Glomerular visceral epithelial cell (primary cell): ENCODE measurements around the gene SLC45A2.
"Not testable (repeated sequence)": the region's sequence is repeated elsewhere in the genome, so short reads cannot be mapped to it uniquely, and the experiment has no call there.

Source experiments
- DNase-seq: peaks from one replicate; pipeline ENCODE4 v3.0.0-alpha.2; 2016; ENCODE audit errors: extremely low spot score

SLC45A2 gene

DNA sequence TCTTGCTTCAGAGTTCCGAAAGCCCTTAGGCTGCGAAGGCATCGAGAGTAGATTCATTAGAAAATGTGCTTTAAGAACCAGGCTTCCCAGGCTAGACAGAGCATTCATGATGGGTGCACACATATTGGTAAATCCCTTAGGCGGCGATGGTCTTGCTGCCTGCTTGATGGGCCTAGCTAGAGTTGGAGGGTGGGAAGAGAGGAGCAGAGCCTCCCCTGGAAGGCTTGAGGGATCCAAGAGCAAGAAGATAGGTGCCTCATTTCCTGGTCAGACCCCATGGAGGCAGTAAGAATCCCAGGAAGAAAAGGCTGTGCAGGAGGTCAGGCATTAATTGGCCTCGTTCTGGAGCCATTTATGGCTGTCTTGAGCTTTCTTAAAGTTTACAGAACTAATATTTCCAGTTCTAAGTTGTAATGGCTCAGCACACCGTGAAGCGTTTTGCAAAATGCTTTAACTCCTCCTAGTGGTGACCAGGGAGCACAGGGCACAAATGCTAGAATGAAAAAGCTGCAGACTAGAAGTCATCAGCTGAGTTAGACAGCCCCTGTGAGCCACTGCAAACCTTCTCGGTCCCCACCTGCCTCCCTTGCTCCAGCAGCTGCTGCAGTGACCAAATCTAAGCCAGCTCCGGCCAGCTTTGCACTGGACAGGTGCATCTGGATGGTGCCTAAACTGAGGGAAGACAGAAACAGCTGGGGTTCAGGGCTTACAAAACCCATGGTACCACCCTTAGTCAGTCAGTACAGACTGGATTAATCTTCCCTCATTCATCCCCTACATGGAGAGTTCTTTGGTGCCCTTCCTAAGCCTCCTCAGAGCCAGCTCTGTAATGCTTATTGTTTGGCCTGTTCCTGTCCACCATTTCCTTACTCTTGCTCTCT is 14.7 kb downstream of the SLC45A2 start:
- DNase-seq: peak; percentile 58

DNA sequence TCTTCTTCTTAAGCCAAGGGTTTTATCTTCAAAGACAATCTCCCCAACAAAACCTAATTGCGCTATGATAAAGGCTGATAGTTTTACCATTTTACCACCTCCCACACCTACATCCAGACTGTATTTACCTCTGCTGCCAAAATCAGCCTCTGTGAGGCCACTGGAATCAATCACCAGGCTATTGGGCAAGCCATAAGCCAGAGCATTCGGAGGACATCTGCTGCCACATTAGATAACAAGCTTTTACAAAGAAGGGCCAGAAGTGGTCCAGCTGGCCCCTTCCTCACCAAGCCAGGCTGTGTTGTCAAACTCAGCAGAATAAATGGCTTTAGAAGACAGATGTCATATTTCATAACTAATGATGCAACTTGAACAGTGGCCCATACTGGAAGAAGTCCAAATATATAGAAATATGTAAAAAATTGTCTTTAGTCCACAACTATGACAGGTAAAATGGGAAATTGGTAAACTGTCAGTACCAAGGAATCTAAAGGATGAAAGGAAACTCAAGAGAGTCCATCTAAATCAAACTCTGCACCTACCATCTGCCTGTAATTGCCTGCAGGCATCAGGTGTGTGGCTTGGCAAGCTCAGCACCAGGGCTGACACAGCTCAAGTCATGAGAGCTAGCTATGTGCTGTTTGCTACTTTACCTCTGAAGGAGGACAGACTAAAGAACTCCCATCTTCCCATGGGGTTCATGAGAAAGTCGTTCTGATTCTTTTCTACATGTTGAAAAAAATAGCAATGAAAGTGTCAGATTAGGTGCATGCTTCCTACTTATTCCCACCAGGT is 16.1 kb downstream of the SLC45A2 start:
- no peak for DNase-seq

DNA sequence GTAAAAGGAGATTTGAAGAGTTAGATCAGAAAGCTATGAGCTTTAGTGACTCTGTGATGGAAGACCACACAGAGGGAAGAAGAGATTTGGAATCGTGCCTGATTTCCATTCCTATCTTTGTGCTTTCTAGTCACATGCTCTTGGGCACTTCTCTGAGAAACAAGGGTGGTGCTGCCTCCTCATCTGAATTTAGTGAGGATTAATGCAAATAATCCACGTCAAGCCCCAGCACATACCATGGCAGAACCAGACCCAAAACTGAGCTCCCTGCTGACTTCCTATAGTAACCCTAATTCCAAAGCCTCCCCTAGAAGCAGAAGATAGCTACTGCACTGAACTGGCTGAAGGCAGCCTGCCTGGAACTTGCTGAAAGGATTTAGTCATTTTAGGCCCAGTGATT is 17.7 kb downstream of the SLC45A2 start:
- DNase-seq: no peak

DNA sequence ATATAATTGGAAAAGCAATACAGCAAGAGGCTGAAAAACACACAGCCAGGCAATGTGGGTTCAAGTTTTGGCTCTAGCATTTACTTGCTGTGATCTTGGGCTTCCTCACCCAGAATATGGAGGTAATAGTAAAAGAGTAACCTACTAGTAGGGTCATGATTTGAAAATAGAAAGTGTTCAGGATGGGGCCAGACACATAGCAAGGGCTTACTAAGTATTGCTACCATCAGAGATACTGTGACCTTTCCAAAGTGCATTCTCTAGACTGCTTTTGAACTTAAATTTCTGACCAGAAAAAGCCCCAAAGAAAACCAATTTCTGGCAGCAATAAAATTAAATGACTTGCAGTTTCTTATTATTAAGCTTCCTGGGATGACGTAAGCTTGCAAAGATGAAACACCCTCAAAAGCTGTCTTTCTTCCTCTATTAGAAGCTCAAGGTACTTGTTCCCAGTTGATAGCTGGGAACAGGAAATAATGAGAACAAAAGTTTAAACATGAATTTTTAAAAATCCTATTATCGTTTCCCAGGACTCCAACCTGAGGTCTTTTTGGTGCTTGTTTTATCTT is 20.3 kb downstream of the SLC45A2 start:
- DNase-seq: no peak

DNA sequence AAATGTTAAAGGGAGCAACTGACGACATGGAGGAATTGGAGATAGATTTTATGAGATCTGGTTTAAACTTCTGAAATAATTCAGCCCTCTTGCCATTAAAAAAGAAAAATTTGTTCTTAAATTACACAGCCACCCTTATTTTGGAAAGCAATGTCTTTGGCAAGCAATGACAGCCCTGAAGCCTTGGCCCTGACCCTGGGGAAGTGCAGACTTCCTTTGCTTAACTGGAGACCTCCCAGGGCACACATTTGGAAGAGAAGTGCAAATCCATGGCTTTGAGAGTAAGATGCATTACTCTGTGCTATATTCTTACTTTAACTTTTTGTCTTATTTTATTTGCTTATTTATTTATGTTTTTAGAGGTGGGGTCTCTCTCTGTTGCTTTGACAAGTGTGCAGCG is 26.3 kb downstream of the SLC45A2 start:
- no peak for DNase-seq

DNA sequence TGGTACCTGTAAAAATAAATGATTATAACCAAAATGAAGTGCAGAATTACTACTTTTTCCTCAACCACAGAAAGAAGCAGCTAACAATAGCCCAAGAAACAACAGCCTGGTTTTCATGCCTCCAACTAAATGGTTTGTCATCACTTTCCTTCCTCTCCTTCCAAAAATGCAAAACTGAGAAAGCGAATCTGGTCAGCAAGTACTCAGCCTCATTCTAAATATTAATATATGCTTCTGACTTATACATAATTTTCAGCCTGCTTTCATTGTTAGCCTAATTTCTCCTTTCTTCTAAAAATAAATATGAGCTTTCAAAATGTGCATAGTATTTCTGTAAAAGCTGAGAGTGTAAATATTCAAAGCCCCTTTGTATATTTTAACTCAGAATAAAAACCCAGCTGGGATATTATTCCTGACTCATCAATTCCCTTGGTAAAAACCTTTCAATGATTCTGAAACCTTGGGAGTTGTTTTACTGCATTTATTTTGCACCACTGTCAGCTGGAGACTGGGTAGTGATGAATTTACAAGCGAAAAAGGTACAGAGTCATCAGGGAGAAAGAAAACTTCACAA is 26.8 kb downstream of the SLC45A2 start:
- no peak for DNase-seq

DNA sequence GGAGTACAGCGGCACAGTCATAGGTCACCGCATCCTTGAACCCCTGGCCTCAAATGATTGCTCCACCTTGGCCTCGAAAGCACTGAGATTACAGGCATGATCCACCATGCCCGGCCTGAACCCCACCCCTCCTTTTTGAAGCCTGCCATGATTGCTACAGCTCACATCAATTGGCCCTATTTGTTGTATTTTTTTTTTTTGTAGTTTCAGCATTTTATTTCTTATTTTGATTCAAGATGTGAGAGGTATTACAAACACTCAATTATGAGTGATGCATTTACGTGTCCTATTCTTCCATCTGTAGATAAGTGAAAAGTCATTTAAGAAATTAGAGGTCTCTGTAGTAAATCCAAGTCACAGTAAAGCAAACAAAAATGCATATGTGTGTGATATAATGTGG is 32.3 kb downstream of the SLC45A2 start:
- not testable (repeated sequence) for DNase-seq

DNA sequence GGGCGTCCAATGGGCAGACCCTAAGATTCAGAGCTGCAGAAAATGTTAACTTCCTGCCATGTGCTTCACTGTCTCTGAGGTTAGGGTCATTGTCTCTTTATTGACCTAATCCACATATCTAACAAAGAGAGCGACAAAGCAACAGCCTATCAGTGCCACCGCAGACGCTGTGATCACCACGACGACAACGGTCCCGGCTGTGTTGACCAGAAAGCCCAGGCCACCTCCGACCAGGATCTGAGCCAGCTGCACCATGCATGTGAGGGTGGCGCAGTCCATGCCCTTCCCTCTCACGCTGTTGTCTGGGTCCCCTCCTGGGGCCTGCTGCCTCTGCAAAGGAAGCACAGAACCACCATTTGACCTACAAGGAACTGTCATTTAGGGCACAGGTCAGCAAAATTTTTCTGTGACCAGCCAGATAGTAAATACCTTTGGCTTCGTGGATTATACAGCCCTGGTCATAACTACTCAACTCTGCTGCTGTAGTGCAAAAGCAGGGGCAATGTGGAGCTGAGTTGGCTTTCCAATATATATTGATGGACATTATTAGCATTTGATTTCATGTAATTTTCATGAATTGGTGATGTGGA is 39.9 kb downstream of the SLC45A2 start:
- DNase-seq: no peak

DNA sequence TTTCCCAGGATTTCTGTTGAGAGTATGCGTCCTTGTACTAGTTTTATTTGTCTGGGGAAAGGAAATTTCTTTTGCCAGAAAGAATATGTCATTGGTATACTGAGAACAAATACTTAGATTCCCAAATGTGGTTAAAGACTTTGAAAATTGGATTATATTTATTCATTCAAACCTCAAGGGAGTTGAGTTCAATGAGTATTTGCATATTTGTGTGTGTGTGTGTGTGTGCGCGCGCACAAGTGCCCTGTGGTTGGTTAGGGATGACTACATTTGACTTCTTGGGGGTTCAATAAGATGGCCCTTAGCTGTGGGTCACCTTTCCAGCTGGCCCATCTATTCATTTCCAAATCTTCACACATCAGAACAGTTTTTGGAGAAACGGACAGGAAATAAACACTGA is 43.4 kb downstream of the SLC45A2 start:
- DNase-seq: no peak

DNA sequence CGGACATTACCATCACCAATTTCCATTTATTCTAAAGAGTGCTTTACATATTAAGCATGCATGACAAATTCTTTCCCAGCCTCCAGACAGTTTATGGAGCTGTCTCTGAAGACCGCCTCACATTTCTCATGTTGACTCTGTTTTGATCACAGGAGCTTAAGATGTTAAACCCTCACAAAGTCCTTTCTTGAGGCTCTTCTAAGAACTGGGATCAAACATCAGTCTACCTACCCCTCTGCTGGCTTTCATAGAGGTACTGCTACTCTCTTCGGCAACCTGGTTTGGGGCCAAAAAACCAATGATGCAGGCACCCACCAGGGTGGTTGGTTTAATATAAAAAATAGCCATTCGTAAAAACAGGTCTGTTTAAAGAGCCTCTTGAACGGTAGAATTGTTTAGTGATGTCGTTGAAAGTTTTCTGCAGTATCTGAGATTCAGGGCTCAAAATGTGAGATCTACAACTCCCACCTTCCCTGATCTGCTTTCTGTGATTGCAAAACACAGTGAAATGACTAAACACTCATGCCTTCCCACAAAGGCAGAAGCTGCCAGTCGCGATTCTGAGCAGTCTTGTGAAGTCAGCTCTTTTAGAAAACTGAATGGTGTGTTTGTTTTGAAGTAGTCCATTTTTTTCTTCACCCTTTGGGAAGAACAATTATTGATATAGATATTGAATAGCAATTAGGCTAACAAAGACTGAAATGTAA is 44.8 kb downstream of the SLC45A2 start:
- peak; percentile 5 for DNase-seq

DNA sequence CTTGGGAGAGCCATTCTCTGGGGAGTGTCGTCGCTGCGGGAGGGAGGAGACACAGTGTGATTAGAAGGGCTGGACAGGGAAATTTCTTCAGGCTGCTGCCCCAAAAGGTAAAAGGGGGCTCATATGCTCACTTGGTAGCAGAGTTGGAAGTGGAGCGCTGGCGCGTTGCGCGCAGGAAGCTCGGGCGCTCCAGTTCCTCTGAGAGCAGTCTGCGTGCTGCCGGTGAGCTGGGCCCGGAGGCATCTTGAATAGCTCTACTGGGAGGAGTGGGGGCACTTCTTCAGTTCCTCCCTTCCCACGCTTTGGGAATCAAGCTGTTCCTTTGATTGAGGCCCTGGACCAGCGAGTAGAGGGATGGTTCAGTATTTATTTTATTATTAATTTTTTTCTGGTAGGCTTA is 45.6 kb downstream of the SLC45A2 start:
- DNase-seq: no peak

DNA sequence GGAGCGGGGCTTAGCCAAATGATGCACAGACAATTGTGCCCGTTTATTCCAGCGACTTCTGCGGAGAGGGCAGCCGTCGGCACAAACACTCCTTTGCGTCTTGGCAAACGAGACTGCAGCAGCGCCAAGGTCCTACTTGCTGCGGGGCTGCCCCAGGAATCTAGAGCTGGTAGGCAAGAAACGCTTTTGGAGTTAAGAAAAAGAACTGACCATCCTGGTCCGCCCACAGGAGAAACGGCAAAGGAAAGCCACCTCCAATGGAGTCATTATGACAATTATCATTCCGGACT is 46.0 kb downstream of the SLC45A2 start:
- no peak for DNase-seq

DNA sequence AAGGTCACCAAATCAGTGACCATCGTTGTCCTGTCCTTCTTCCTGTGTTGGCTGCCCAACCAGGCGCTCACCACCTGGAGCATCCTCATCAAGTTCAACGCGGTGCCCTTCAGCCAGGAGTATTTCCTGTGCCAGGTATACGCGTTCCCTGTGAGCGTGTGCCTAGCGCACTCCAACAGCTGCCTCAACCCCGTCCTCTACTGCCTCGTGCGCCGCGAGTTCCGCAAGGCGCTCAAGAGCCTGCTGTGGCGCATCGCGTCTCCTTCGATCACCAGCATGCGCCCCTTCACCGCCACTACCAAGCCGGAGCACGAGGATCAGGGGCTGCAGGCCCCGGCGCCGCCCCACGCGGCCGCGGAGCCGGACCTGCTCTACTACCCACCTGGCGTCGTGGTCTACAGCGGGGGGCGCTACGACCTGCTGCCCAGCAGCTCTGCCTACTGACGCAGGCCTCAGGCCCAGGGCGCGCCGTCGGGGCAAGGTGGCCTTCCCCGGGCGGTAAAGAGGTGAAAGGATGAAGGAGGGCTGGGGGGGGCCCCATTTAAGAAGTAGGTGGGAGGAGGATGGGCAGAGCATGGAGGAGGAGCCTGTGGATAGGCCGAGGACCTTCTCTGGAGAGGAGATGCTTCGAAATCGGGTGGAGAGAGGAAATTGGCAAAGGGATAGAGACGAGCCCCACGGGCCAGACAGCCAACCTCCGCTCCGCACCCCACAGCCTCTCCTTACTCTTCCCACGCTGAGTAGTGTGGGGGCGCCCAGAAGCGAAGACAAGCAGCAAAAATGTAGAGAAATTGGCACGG is 46.6 kb downstream of the SLC45A2 start:
- no peak for DNase-seq

DNA sequence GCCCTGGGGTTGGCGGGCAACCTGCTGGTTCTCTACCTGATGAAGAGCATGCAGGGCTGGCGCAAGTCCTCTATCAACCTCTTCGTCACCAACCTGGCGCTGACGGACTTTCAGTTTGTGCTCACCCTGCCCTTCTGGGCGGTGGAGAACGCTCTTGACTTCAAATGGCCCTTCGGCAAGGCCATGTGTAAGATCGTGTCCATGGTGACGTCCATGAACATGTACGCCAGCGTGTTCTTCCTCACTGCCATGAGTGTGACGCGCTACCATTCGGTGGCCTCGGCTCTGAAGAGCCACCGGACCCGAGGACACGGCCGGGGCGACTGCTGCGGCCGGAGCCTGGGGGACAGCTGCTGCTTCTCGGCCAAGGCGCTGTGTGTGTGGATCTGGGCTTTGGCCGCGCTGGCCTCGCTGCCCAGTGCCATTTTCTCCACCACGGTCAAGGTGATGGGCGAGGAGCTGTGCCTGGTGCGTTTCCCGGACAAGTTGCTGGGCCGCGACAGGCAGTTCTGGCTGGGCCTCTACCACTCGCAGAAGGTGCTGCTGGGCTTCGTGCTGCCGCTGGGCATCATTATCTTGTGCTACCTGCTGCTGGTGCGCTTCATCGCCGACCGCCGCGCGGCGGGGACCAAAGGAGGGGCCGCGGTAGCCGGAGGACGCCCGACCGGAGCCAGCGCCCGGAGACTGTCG is 47.3 kb downstream of the SLC45A2 start:
- no peak for DNase-seq

DNA sequence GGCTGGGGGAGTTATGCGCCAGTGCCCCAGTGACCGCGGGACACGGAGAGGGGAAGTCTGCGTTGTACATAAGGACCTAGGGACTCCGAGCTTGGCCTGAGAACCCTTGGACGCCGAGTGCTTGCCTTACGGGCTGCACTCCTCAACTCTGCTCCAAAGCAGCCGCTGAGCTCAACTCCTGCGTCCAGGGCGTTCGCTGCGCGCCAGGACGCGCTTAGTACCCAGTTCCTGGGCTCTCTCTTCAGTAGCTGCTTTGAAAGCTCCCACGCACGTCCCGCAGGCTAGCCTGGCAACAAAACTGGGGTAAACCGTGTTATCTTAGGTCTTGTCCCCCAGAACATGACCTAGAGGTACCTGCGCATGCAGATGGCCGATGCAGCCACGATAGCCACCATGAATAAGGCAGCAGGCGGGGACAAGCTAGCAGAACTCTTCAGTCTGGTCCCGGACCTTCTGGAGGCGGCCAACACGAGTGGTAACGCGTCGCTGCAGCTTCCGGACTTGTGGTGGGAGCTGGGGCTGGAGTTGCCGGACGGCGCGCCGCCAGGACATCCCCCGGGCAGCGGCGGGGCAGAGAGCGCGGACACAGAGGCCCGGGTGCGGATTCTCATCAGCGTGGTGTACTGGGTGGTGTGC is 48.0 kb downstream of the SLC45A2 start, which contains the start of gene RXFP3:
RXFP3 (plus strand) TSS at position 6 of the 636 bp plus-strand sequence; CDS start at position 361, 355 bp downstream.
- DNase-seq: peak; percentile 46

DNA sequence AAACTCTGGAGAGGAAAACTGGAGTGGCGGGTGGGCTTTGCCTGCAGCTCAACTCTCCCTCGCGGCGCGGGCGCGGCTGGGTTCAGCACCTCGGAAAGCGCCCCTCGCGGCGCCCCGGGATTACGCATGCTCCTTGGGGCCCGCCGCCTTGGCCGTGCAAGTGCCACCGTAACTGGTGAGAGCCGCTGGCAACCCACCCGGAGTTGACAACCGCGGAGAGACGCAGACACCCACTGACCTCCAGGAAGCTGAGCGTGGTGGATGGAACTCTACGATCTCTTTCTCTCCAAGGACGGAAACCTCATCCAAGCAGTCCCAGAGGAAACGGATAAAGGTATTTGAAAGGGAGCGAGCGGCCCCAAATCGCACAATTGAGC is 48.5 kb downstream of the SLC45A2 start:
- peak; percentile 69 for DNase-seq

DNA sequence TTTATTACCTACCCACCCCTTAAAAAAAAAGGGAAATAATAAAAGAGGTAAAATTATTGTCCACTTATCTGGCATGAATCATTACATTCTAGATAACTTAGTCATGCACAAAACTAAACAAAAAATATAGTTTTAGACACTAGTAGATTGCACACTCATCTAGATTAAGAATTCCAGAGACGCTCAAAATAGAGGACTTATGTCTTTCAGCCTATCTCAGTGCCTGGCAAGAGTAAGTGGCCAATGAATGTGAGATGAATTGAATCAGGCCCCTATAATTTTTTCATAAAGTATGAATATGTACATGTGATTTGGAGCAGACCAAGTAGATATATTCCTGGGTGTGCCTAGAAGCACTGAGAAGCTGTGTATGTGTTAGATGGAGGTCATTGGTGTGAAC is 50.3 kb downstream of the SLC45A2 start:
- DNase-seq: peak; percentile 11

DNA sequence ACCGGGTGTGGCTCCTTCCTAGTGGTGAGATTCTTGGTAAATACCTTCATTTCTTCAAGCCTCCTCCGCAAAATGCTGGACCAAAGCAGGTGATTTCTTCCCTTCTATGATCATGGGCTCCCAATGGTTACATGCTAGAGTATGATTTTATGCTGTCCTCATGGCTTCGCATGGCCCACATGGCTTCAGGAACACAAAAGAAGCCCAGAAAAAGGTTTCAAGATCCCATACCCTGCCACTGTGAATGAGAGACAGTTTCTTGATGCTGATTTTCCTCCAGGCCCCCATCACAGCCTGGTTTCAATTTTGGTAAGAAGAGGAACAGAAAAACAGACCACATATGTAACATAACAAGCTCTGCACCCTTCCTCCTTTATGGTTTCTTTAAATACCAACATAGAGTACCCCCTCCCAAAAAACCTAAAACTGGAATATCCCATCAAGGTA is 50.7 kb downstream of the SLC45A2 start:
- DNase-seq: no peak

DNA sequence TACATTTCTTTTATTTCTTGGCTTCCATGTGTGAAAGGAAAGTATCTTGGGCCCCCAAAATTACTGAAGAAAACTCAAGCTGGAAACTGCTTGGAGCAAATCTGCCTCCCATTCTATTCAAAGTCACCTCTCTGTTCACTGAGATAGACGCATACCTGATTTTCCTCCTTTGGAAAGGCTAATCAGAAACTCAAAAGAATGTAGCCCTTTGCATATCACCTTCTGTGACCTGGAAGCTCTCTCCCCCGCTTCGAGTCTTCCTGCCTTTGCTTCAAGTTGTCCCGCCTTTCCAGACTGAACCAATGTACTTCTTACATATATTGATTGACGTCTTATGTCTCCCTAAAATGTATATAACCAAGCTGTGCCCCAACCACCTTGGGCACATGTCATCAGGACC is 53.4 kb downstream of the SLC45A2 start:
- no peak for DNase-seq
